Activated naive CD8-positive, alpha-beta T cell treated with anti-CD3 and anti-CD28 coated beads, Interleukin-2, amount 50 U/mL, for 16 hours (primary cell): ENCODE results near the gene UBFD1.
"Not testable (repeated sequence)": the region's sequence is repeated elsewhere in the genome, so short reads cannot be mapped to it uniquely, and the experiment has no call there.

Source experiments
- DNase-seq: peaks from one replicate; pipeline ENCODE4 v3.0.0-alpha.2; 2020; ENCODE audit warnings: low read depth, low spot score

Gene UBFD1

GRCh38 chr16:23567602-23568001, 10.1 kb downstream of the UBFD1 start:
- no peak for DNase-seq

- no peak for DNase-seq
These were observed 13.6 kb downstream of the UBFD1 start for GRCh38 chr16:23570992-23571632.

GRCh38 chr16:23571895-23572294, 14.4 kb downstream of the UBFD1 start:
- DNase-seq = no peak

- DNase-seq = no peak
These were observed 14.9 kb downstream of the UBFD1 start for GRCh38 chr16:23572394-23572793.

GRCh38 chr16:23573817-23574216, 16.3 kb downstream of the UBFD1 start:
- no peak for DNase-seq

- no peak for DNase-seq
These were observed 18.3 kb downstream of the UBFD1 start for GRCh38 chr16:23575834-23576233.

- no peak for DNase-seq
These were observed 20.0 kb downstream of the UBFD1 start for GRCh38 chr16:23577493-23577892.

GRCh38 chr16:23578101-23578830, 20.7 kb downstream of the UBFD1 start:
- DNase-seq = no peak

GRCh38 chr16:23579371-23579770, 21.8 kb downstream of the UBFD1 start:
- DNase-seq = no peak

GRCh38 chr16:23580391-23580790, 22.9 kb downstream of the UBFD1 start:
- no peak for DNase-seq

- no peak for DNase-seq
These were observed 24.2 kb downstream of the UBFD1 start for GRCh38 chr16:23581764-23582163.

- not testable (repeated sequence) for DNase-seq
These were observed 25.7 kb downstream of the UBFD1 start for GRCh38 chr16:23583271-23583670.

- no peak for DNase-seq
These were observed 26.9 kb downstream of the UBFD1 start for GRCh38 chr16:23584186-23585076.

- DNase-seq = no peak
These were observed 30.2 kb downstream of the UBFD1 start for GRCh38 chr16:23587726-23588125.

- no peak for DNase-seq
These were observed 32.7 kb downstream of the UBFD1 start for GRCh38 chr16:23590181-23590580.

GRCh38 chr16:23594186-23594585, 36.7 kb downstream of the UBFD1 start:
- no peak for DNase-seq

GRCh38 chr16:23595246-23595950, 37.9 kb downstream of the UBFD1 start:
- no peak for DNase-seq

- peak; percentile 81 for DNase-seq
These were observed 38.6 kb downstream of the UBFD1 start, which contains the start of gene NDUFAB1 for GRCh38 chr16:23595951-23596720. NDUFAB1 (minus strand) TSS chr16:23596316; CDS start chr16:23596290, 26 bp downstream.

- no peak for DNase-seq
These were observed 39.7 kb downstream of the UBFD1 start for GRCh38 chr16:23597003-23597756.

- DNase-seq = no peak
These were observed 50.2 kb downstream of the UBFD1 start for GRCh38 chr16:23607726-23608125.
